Natural killer cell treated with Interleukin-12 subunit alpha and Interleukin-12 subunit beta and Interleukin-15 and Interleukin-18, amount 100 ng/mL, for 72 hours (primary cell): ENCODE measurements around the gene CTNNA2. TPM values are rescaled to one million over a fixed set of nuclear protein-coding genes. Genes with fewer than 3 reads are reported as not detected.
"Not testable (repeated sequence)": the region's sequence is repeated elsewhere in the genome, so short reads cannot be mapped to it uniquely, and the experiment has no call there.

Experiments
- ATAC-seq, 2 donors: fragments of 150-1000 bp; cut with Tn5 transposase in 1 of 2; sonication (Bioruptor Pico), chemical (Tn5 transposase) in 1 of 2; 2 replicates each; pipeline ENCODE4 v1.10.0; 2021
- DNase-seq: peaks from one replicate; pipeline ENCODE4 v3.0.0; 2022; ENCODE audit warnings: low spot score
- H3K27ac Mint-ChIP-seq, 2 donors: 1 replicate in 1 of 2; 2 replicates in 1 of 2; pipeline ENCODE4 v1.8.0; 2022; ENCODE audit warnings: mixed read lengths in 2 of 2, mild to moderate bottlenecking in 1 of 2, moderate library complexity in 1 of 2
- H3K27me3 Mint-ChIP-seq, 2 donors: 1 replicate in 1 of 2; 2 replicates in 1 of 2; pipeline ENCODE4 v1.8.0; 2022; ENCODE audit warnings: mixed read lengths in 2 of 2
- H3K36me3 Mint-ChIP-seq: one replicate; pipeline ENCODE4 v1.8.0; 2022; ENCODE audit warnings: mixed read lengths
- H3K4me1 Mint-ChIP-seq, 2 donors: 1 replicate in 1 of 2; 2 replicates in 1 of 2; pipeline ENCODE4 v1.8.0; 2022; ENCODE audit warnings: low read depth in 2 of 2, mixed read lengths in 2 of 2, mild to moderate bottlenecking in 1 of 2
- H3K4me3 Mint-ChIP-seq: one replicate; pipeline ENCODE4 v1.8.0; 2022; ENCODE audit warnings: mixed read lengths
- H3K9me3 Mint-ChIP-seq: 2 replicates; pipeline ENCODE4 v1.8.0; 2022; ENCODE audit warnings: mixed read lengths
- total RNA-seq, 2 donors: library from RNA; stranded (reverse); gene quantifications; one replicate each; pipeline ENCODE4 v1.2.3, GENCODE V29; 2022

CTNNA2 gene
- total RNA-seq, 2 donors from 2014 or later, result not detected

GRCh38 chr2:80141007-80141726 is 628.3 kb downstream of the CTNNA2 start:
- H3K9me3 Mint-ChIP-seq, result peaks cover 11% of the 10 kb centered on the region
- no peak for DNase-seq
- no peak overlapping the region for H3K4me3 Mint-ChIP-seq
- no peak overlapping the region for H3K27ac Mint-ChIP-seq
- ATAC-seq, result no peak
- H3K27me3 Mint-ChIP-seq, result no peaks in the 10 kb centered on the region
- H3K36me3 Mint-ChIP-seq, result no peaks in the 10 kb centered on the region
- no peaks in the 10 kb centered on the region for H3K4me1 Mint-ChIP-seq

DNA sequence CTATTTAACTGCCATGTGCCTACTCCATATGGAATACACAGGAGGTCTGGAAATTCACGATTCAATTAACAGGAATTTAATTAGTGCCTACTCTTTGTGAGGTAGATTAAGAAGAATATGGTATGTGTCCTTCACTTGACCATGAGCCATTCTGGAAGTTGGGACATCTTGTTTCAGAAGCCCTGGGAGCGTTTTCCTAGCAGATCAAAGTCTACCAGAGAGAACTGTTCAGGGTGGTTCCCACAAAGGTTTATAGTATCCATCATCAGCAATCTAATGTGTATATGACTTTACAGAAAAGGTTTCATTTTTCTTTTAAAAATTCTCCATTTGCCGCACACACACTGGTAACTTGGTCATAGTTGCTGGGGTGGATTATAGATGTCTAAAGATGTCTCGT is 632.6 kb downstream of the CTNNA2 start:
- DNase-seq (no peak), ATAC-seq (no peak)
- H3K4me1 Mint-ChIP-seq, result no peaks in the 10 kb centered on the region
- no peak overlapping the region for H3K27ac Mint-ChIP-seq
- peaks cover 15% of the 10 kb centered on the region for H3K9me3 Mint-ChIP-seq
- no peaks in the 10 kb centered on the region for H3K36me3 Mint-ChIP-seq
- H3K27me3 Mint-ChIP-seq, result no peaks in the 10 kb centered on the region
- H3K4me3 Mint-ChIP-seq, result no peak overlapping the region

- H3K4me1 Mint-ChIP-seq, H3K27me3 Mint-ChIP-seq: not testable (repeated sequence)
- H3K9me3 Mint-ChIP-seq, result peaks cover 16% of the 10 kb centered on the region
These were observed 633.9 kb downstream of the CTNNA2 start for GRCh38 chr2:80146757-80147156.

GRCh38 chr2:80147690-80148089 is 634.8 kb downstream of the CTNNA2 start:
- H3K36me3 Mint-ChIP-seq, result no peaks in the 10 kb centered on the region
- DNase-seq (no peak), ATAC-seq (no peak)
- no peak overlapping the region for H3K27ac Mint-ChIP-seq
- H3K4me3 Mint-ChIP-seq, result no peak overlapping the region
- H3K4me1 Mint-ChIP-seq, result no peaks in the 10 kb centered on the region
- H3K9me3 Mint-ChIP-seq, result peaks cover 19% of the 10 kb centered on the region
- no peaks in the 10 kb centered on the region for H3K27me3 Mint-ChIP-seq

More at GRCh38 chr2:80146757-80147156, 633.9 kb downstream of the CTNNA2 start:
- H3K36me3 Mint-ChIP-seq, DNase-seq, ATAC-seq, H3K4me3 Mint-ChIP-seq, H3K27ac Mint-ChIP-seq: not testable (repeated sequence)

DNA sequence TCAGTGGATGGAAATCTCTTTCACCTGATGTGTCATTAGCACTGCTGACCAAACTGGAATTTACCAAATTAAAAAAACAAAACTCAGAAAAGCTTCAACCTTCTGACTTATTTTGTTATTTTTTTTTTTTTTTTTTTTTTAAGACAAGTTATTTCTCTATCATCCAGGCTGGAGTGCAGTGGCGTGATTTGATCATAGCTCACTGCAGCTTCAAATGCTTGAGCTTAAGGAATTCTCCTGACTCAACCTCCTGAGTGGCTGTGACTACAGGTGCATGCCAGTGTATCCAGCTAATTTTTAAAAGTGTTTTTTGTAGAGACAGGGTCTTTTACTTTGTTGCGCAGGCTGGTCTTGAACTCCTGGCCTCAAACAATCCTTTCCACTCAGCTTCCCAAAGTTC is 636.1 kb downstream of the CTNNA2 start:
- Mint-ChIP-seq H3K9me3 (peaks cover 19% of the 10 kb centered on the region), H3K27ac (no peak overlapping the region), H3K36me3 (no peaks in the 10 kb centered on the region), H3K27me3 (no peaks in the 10 kb centered on the region), H3K4me1 (no peaks in the 10 kb centered on the region), H3K4me3 (no peak overlapping the region)
- no peak for ATAC-seq
- DNase-seq, result no peak

DNA sequence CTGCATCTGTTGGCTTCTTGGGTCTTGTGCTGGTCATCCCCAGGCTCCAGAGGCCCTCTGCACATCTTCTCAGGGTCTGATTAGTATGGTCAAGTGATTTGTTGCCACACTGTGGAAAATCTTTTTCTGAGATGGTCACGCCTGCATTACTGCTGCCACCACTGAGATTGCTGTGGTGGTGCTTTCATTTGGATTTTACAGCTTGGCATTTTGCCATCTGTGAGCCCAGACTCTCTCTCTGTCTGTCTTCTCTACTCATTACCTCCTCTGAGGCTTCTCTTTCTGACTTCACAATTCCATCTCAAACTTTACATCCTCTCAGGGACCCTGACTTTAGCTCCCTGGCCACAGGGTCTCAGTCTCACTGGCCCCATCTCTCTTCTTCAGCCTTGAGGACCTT is 637.1 kb downstream of the CTNNA2 start:
- no peak for DNase-seq
- no peaks in the 10 kb centered on the region for H3K4me1 Mint-ChIP-seq
- H3K27me3 Mint-ChIP-seq, result no peaks in the 10 kb centered on the region
- H3K9me3 Mint-ChIP-seq, result peaks cover 12% of the 10 kb centered on the region
- no peak overlapping the region for H3K4me3 Mint-ChIP-seq
- no peaks in the 10 kb centered on the region for H3K36me3 Mint-ChIP-seq
- no peak for ATAC-seq
- H3K27ac Mint-ChIP-seq, result no peak overlapping the region

GRCh38 chr2:80151248-80151647 is 638.4 kb downstream of the CTNNA2 start:
- Mint-ChIP-seq H3K4me3 (no peak overlapping the region), H3K9me3 (peaks cover 16% of the 10 kb centered on the region), H3K27me3 (no peaks in the 10 kb centered on the region), H3K4me1 (no peaks in the 10 kb centered on the region), H3K36me3 (no peaks in the 10 kb centered on the region), H3K27ac (no peak overlapping the region)
- no peak for ATAC-seq
- no peak for DNase-seq

- no peak for DNase-seq
- Mint-ChIP-seq H3K9me3 (peaks cover 13% of the 10 kb centered on the region), H3K36me3 (no peaks in the 10 kb centered on the region), H3K27me3 (no peaks in the 10 kb centered on the region), H3K27ac (no peak overlapping the region), H3K4me3 (no peak overlapping the region), H3K4me1 (no peaks in the 10 kb centered on the region)
- ATAC-seq, result no peak
These were observed 638.8 kb downstream of the CTNNA2 start for GRCh38 chr2:80151651-80152050.

DNA sequence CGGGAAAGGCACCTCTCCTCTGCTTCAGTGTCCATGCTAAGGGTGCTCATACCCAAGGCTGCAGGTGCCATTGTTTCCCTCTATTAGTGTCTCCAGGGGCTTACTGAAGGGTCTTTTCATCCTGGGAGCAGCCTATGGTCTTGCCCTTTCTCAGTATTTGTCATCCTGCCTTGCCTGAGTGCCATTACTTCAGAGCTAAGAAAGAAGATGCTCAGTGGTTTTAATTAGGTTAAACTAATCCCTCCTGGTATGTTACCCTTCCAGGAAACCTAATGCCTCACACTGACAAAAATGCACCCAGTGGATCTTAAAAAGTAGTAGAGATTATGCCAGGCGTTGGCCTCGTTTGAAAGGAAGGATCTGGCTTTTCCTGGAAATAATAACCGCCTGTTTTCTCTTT is 640.3 kb downstream of the CTNNA2 start:
- Mint-ChIP-seq H3K27ac (no peak overlapping the region), H3K4me3 (no peak overlapping the region), H3K4me1 (no peaks in the 10 kb centered on the region), H3K36me3 (no peaks in the 10 kb centered on the region), H3K27me3 (no peaks in the 10 kb centered on the region), H3K9me3 (peaks cover 19% of the 10 kb centered on the region)
- DNase-seq (no peak), ATAC-seq (no peak)

DNA sequence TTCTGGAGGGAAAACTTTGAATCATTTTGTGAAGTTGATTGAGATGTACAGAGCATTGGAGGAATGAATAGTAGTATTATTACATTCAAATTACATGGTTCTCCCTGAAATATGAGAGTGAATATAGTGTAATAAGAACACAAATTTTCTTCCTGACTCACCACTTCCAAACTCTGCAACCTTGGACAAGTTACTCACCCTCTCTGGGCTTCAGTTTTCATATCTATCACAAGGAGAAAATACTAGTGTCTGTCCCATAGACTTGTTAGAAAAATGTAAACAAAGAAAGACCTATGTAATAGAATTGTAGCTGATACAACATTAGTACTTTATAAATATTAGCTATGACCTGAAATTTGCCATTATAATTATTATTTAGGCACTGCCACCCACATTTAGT is 640.9 kb downstream of the CTNNA2 start:
- H3K36me3 Mint-ChIP-seq, result no peaks in the 10 kb centered on the region
- no peaks in the 10 kb centered on the region for H3K27me3 Mint-ChIP-seq
- no peak overlapping the region for H3K27ac Mint-ChIP-seq
- no peak overlapping the region for H3K4me3 Mint-ChIP-seq
- no peak for ATAC-seq
- no peaks in the 10 kb centered on the region for H3K4me1 Mint-ChIP-seq
- DNase-seq, result no peak
- H3K9me3 Mint-ChIP-seq, result peaks cover 19% of the 10 kb centered on the region

- H3K27ac Mint-ChIP-seq, result no peak overlapping the region
These were observed 641.5 kb downstream of the CTNNA2 start for GRCh38 chr2:80154231-80154915.

GRCh38 chr2:80164375-80164774 is 651.5 kb downstream of the CTNNA2 start:
- H3K4me1 Mint-ChIP-seq, result no peaks in the 10 kb centered on the region

More at GRCh38 chr2:80154231-80154915, 641.5 kb downstream of the CTNNA2 start:
- Mint-ChIP-seq H3K27me3 (no peaks in the 10 kb centered on the region), H3K4me1 (no peaks in the 10 kb centered on the region), H3K4me3 (no peak overlapping the region), H3K36me3 (no peaks in the 10 kb centered on the region), H3K9me3 (peaks cover 19% of the 10 kb centered on the region)
- DNase-seq (no peak), ATAC-seq (no peak)

GRCh38 chr2:80166483-80167171 is 653.8 kb downstream of the CTNNA2 start:
- DNase-seq (no peak), ATAC-seq (no peak)
- H3K36me3 Mint-ChIP-seq, result peaks cover 5% of the 10 kb centered on the region
- no peak overlapping the region for H3K27ac Mint-ChIP-seq
- no peak overlapping the region for H3K4me3 Mint-ChIP-seq
- no peaks in the 10 kb centered on the region for H3K4me1 Mint-ChIP-seq
- H3K9me3 Mint-ChIP-seq, result peaks cover 19% of the 10 kb centered on the region
- H3K27me3 Mint-ChIP-seq, result no peaks in the 10 kb centered on the region

More at GRCh38 chr2:80164375-80164774, 651.5 kb downstream of the CTNNA2 start:
- ATAC-seq, result no peak
- Mint-ChIP-seq H3K36me3 (no peaks in the 10 kb centered on the region), H3K27me3 (no peaks in the 10 kb centered on the region), H3K9me3 (peaks cover 13% of the 10 kb centered on the region), H3K4me3 (no peak overlapping the region), H3K27ac (no peak overlapping the region)
- no peak for DNase-seq

DNA sequence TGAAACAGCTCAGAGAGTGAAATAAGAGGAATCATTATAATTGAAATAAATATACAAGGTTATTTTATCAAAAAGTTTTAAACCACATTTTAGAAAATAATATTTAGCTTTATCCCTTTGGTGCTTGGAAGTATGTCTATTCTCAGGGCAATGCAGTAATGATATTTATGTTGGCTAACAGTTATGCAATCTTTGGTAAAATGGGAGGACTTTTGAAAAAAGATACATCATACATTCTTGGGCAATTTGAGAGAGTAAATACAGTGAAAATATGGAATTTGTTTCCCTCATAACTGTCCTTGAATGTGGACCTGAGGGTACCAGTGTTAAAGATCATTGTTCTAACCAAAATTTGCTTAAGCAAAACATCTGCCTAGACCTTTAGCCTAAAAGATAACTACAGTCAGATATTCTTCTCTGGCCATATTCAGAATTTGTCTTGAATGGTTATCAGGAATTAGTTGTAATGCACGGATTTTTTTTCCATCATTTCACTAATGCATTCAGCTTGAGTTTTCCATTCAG is 654.5 kb downstream of the CTNNA2 start:
- Mint-ChIP-seq H3K27me3 (no peaks in the 10 kb centered on the region), H3K4me3 (no peak overlapping the region), H3K36me3 (peaks cover 5% of the 10 kb centered on the region), H3K9me3 (peaks cover 22% of the 10 kb centered on the region), H3K4me1 (no peaks in the 10 kb centered on the region), H3K27ac (no peak overlapping the region)
- no peak for DNase-seq
- no peak for ATAC-seq
